B cell (primary cell): ENCODE results near the gene HTT. TPM values are rescaled to one million over a fixed set of nuclear protein-coding genes. Genes with fewer than 3 reads are reported as not detected.

Experiments used
- ATAC-seq: fragments of 200-7000 bp; cut with Tn5 transposase; one replicate; pipeline ENCODE4 v1.10.0; 2021; ENCODE audit warnings: low read depth, mild to moderate bottlenecking, moderate number of reproducible peaks, moderate library complexity
- CTCF ChIA-PET: fragments of 350-600 bp; sonication (Branson Sonifier 250); formaldehyde crosslinking; loops from one replicate; lab custom pipeline; 2021; ENCODE audit warnings: antibody characterized with exemption, inconsistent platforms; lab: Charles Lee
- POLR2A ChIA-PET: fragments of 350-600 bp; sonication (Branson Sonifier 250); formaldehyde crosslinking; loops from one replicate; lab custom pipeline; 2021; ENCODE audit warnings: antibody characterized with exemption; lab: Charles Lee
- DNase-seq: peaks from one replicate; pipeline ENCODE4 v3.0.0; 2013
- H2AFZ ChIP-seq: 2 replicates; pipeline ENCODE4 v1.6.1; 2012; ENCODE audit warnings: mild to moderate bottlenecking, low read depth, low read length; ENCODE audit not compliant: insufficient read depth, poor library complexity, severe bottlenecking
- H3K27ac ChIP-seq, 2 donors: 1 replicate in 1 of 2; 2 replicates in 1 of 2; pipeline ENCODE4 v1.5.1; 2012 to 2013; ENCODE audit warnings: low read length in 2 of 2, mild to moderate bottlenecking in 2 of 2, moderate library complexity in 1 of 2
- H3K27me3 ChIP-seq, 4 experiments: fragments of 200-600 bp in 1 of 4; sonication (generic) in 1 of 4; replicated peaks in 1 of 4; 1 replicate in 2 of 4; 2 replicates in 2 of 4; pipeline versions ENCODE4 v1.6.1 to v1.7.0; 2013 to 2016; ENCODE audit warnings: low read length in 3 of 4, mild to moderate bottlenecking in 2 of 4, mixed read lengths in 1 of 4, moderate library complexity in 1 of 4; ENCODE audit not compliant: insufficient read depth in 4 of 4, control insufficient read depth in 3 of 4; ENCODE audit errors: control extremely low read depth in 1 of 4
- H3K36me3 ChIP-seq, 2 experiments: replicated peaks in 1 of 2; 1 replicate in 1 of 2; 2 replicates in 1 of 2; pipeline versions ENCODE4 v1.6.1 to v1.7.1; 2013; ENCODE audit warnings: low read length in 1 of 2; ENCODE audit not compliant: insufficient read depth in 2 of 2, control insufficient read depth in 1 of 2; ENCODE audit errors: control extremely low read depth in 1 of 2, extremely low read depth in 1 of 2
- H3K4me1 ChIP-seq, 2 donors: fragments of 200-600 bp in 1 of 2; sonication (generic) in 1 of 2; 1 replicate in 1 of 2; 2 replicates in 1 of 2; pipeline versions ENCODE4 v1.5.1 to v1.6.1; 2013 to 2017; ENCODE audit warnings: low read length in 2 of 2; ENCODE audit not compliant: control insufficient read depth in 2 of 2, insufficient read depth in 2 of 2
- H3K4me2 ChIP-seq: replicated peaks from 2 replicates; pipeline ENCODE3; 2012; ENCODE audit warnings: mild to moderate bottlenecking, low read depth, low read length; ENCODE audit not compliant: poor library complexity, severe bottlenecking
- H3K4me3 ChIP-seq, 5 experiments: fragments of 200-600 bp in 1 of 5; sonication (generic) in 1 of 5; 1 replicate in 3 of 5; 2 replicates in 2 of 5; pipeline versions ENCODE4 v1.5.1 to v1.7.0; 2011 to 2016; ENCODE audit warnings: low read length in 4 of 5, mild to moderate bottlenecking in 4 of 5, low read depth in 2 of 5, control low read depth in 1 of 5, moderate library complexity in 1 of 5; ENCODE audit not compliant: insufficient read depth in 1 of 5; ENCODE audit errors: control extremely low read depth in 1 of 5, extremely low read depth in 1 of 5
- H3K79me2 ChIP-seq: fragments of 200-600 bp; sonication (generic); one replicate; pipeline ENCODE4 v1.6.0; 2016; ENCODE audit warnings: low read length; ENCODE audit not compliant: control insufficient read depth, insufficient read depth
- H3K9ac ChIP-seq: fragments of 200-600 bp; sonication (generic); 2 replicates; pipeline ENCODE4 v1.6.1; 2017; ENCODE audit warnings: mild to moderate bottlenecking, low read length, moderate library complexity
- H3K9me3 ChIP-seq, 3 donors: one replicate each; pipeline versions ENCODE4 v1.6.1 to v1.7.1; 2013; ENCODE audit warnings: low read length in 2 of 3; ENCODE audit not compliant: control insufficient read depth in 2 of 3, insufficient read depth in 1 of 3; ENCODE audit errors: control extremely low read depth in 1 of 3
- H4K20me1 ChIP-seq: 2 replicates; pipeline ENCODE4 v1.6.0; 2012; ENCODE audit warnings: mild to moderate bottlenecking, low read length; ENCODE audit not compliant: insufficient read depth, control insufficient read depth, poor library complexity, severe bottlenecking
- H3K27ac Mint-ChIP-seq: one replicate; pipeline ENCODE4 v1.8.0; 2021; ENCODE audit warnings: mixed read lengths
- H3K27me3 Mint-ChIP-seq: one replicate; pipeline ENCODE4 v1.8.0; 2021; ENCODE audit warnings: mixed read lengths
- H3K4me1 Mint-ChIP-seq: one replicate; pipeline ENCODE4 v1.8.0; 2021; ENCODE audit warnings: mixed read lengths
- H3K4me3 Mint-ChIP-seq: one replicate; pipeline ENCODE4 v1.8.0; 2021; ENCODE audit warnings: mixed read lengths
- H3K9me3 Mint-ChIP-seq: one replicate; pipeline ENCODE4 v1.8.0; 2022; ENCODE audit warnings: mixed read lengths; ENCODE audit not compliant: insufficient read depth
- CTCF ChIP-seq: fragments of 200-600 bp; IDR thresholded peaks from one replicate; pipeline ENCODE4 v1.8.0; 2022; ENCODE audit warnings: antibody characterized with exemption, mild to moderate bottlenecking
- EZH2 ChIP-seq: IDR thresholded peaks from 2 replicates; pipeline ENCODE4 v1.6.1; 2012; ENCODE audit warnings: borderline replicate concordance, low read depth, mild to moderate bottlenecking, moderate library complexity, low read length; ENCODE audit not compliant: insufficient read depth, poor library complexity, severe bottlenecking
- WGBS: methylation state at CpG from one replicate; pipeline ENCODE4 v1.1.5; 2013; ENCODE audit warnings: missing lambda C conversion rate; ENCODE audit not compliant: insufficient coverage; 5-methylcytosine and 5-hydroxymethylcytosine counted together
- intact Hi-C: fragments of 100-400 bp; cut with micrococcal nuclease; formaldehyde crosslinking; loops from one replicate; pipeline ENCODE4 v1.10.0; 2022
- polyA plus RNA-seq: library from polyadenylated mRNA; depleted of rRNA; stranded (reverse); fragments of >200 nt; gene quantifications from 2 replicates; pipeline ENCODE4 v1.2.3, GENCODE V29; 2012
- total RNA-seq, 2 donors: library from RNA; stranded (reverse); fragments of 120-200 nt in 1 of 2; gene quantifications; 1 replicate in 1 of 2; 2 replicates in 1 of 2; pipeline versions ENCODE4 v1.2.3 to v1.2.4, GENCODE V29; 2013 to 2022

The HTT gene
- total and polyA plus RNA-seq, 2 donors (not counting 1 experiment from before 2014, with no cell fraction given) = 52.8 to 195 TPM

GRCh38 chr4:3202836-3203820 is 128.6 kb downstream of the HTT start:
- Histone ChIP-seq H3K9me3 (no peaks in the 10 kb centered on the region), H3K9ac (no peak overlapping the region), H4K20me1 (no peaks in the 10 kb centered on the region), H2AFZ (no peak overlapping the region), H3K79me2 (no peaks in the 10 kb centered on the region), H3K27me3 (no peaks in the 10 kb centered on the region), H3K4me1 (peaks cover 16 to 18% of the 10 kb centered on the region in 2 donors), H3K4me3 (no peak overlapping the region), H3K4me2 (peak overlapping the region; percentile 51), H3K27ac (peak overlapping the region in 1 of 2 donors; percentile 34), H3K36me3 (peaks cover 0 to 50% of the 10 kb centered on the region in 2 experiments)
- DNase-seq = peak; percentile 54
- H3K27me3 Mint-ChIP-seq = no peaks in the 10 kb centered on the region
- H3K4me1 Mint-ChIP-seq = peaks cover 19% of the 10 kb centered on the region
- no peak for TF ChIP-seq EZH2
- TF ChIP-seq CTCF = no peak
- intact Hi-C loops = loop anchor here (10.0 kb wide), 1 partner anchor 242 kb away; the partner anchor contains the start of gene HGFAC
- ChIA-PET POLR2A (interaction anchor here (0.7 kb wide), 1 partner anchor 129 kb away, joined by 3 read pairs; no protein-coding TSS in a partner anchor), CTCF (interaction anchor here (2.4 kb wide), 1 partner anchor 12 kb away, joined by 5 read pairs; no protein-coding TSS in a partner anchor)
- peak overlapping the region; percentile 37 for H3K4me3 Mint-ChIP-seq
- WGBS = 73% methylated on average over 16 of the region's 22 CpGs
- H3K27ac Mint-ChIP-seq = peak overlapping the region; percentile 56
- peak; percentile 73 for ATAC-seq
- no peaks in the 10 kb centered on the region for H3K9me3 Mint-ChIP-seq
